Stimulated activated CD8-positive, alpha-beta memory T cell treated with anti-CD3 and anti-CD28 coated beads, Interleukin-4, amount 100 ng/mL, for 24 hours (primary cell): ENCODE data around the gene CACNA1A.
"Not testable (repeated sequence)": the region's sequence is repeated elsewhere in the genome, so short reads cannot be mapped to it uniquely, and the experiment has no call there.

ENCODE experiments used
- DNase-seq: peaks from one replicate; pipeline ENCODE4 v3.0.0-alpha.2; 2020; ENCODE audit warnings: low read depth

The CACNA1A gene

DNA sequence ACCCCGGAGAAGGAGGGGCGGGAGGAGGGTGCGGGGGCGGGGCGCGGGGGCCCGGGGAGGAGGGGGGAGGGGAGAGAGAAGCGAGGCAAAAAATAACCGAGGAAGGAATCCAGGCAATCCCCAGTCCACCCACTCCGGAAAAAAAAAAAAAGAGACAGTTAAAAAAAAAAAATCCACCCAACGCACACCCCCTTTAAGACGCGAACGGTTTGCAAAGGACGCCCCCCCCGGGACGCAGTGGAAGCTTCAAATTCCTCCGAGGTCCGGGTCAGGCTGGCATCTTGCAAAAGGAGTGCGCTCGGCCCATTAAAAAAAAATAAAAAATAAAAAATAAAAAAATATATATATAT, at the start of gene CACNA1A:
Gene CACNA1A, minus strand, starts transcription at position 9 of the 350 bp plus-strand sequence. CDS start 255 bp downstream, outside the sequence.
- no peak for DNase-seq

DNA sequence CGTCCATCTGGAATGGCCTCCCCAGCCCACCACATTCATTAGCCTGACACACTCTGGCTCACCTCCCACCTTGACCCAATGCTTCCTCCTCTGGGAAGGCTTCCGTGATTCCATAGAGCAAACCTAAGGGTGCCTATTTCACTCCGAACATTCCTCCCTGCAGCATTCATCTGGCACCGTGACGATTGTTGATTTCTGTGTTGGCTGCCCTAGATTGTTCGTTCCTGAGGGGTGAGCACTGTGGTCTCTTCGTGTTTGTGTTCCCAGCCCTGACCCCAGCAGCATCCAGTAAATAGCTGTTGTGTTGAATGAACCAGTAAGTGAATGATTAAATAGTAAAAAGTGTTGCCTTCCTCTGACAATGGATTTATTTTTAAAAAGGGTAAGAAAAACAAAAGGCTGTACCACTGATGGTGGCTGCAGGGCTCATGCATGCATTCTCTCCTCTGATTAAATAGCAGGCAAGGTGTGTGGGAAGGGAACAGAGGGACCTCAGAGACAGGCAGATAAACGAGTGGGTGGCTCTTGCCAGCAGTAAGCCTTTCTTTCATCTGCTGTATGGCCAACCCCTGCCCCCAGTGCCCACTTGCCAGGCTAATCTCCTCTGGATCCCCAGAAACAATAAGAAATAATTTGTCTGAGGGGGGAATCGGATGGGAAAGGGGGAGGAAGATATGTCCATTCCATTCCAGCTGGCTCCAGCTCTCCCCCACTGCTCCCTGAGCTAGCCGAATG, 48.4 kb upstream of the CACNA1A start:
- no peak for DNase-seq

DNA sequence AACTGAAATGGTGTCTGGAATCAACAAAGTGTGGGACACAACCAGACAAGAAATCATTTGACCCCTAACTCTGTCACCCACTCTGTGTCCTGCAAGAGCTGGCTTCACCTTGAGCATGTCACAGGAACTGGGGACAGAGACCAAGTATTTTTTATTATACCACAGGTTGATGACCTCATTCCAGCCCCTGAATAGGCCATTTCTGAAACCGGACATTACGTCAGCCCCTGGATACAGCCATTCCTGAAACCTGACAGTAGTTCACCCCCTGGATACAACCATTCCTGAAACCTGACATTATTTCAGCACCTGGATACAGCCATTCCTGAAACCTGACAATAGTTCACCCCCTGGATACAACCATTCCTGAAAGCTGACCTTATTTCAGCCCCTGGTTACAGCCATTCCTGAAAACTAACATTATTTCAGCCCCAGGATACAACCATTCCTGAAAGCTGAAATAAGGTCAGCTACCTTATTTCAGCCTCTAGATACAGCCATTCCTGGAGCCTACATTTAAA, 47.7 kb upstream of the CACNA1A start:
- no peak for DNase-seq

DNA sequence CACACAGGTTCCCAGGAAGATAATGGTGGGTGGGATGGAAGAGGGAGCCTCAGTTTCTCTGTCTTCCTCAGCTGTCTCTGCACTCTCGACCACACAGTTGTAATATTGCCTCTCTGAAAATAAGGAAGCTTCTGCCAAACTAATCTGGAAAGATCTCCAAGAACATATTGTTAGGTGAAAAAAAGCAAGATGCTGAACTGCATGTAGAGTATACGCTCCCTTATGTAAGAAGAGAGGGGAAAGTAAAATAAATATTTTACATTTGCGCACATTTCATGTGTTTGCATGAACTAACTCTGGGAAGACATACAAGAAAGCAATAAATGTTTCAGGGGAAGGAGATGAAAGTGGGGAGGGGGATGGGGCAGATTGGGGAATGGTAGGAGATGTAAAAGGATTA, 41.9 kb upstream of the CACNA1A start:
- DNase-seq: no peak

DNA sequence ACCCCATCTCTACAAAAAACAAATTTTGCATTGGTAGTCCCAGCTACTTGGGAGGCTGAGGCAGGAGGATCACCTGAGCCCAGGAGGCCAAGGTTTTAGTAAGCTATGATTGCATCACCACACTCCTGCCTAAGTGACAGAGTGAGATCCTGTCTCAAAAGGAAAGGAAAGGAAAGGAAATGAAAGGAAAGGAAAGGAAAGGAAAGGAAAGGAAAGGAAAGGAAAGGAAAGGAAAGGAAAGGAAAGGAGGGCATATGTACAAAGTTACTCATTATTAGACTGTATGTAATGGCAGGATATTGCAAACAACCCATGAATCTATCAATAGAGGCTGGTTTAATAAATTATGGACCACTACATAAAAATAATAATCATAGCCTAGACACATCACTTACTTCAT, 40.8 kb upstream of the CACNA1A start:
- no peak for DNase-seq

DNA sequence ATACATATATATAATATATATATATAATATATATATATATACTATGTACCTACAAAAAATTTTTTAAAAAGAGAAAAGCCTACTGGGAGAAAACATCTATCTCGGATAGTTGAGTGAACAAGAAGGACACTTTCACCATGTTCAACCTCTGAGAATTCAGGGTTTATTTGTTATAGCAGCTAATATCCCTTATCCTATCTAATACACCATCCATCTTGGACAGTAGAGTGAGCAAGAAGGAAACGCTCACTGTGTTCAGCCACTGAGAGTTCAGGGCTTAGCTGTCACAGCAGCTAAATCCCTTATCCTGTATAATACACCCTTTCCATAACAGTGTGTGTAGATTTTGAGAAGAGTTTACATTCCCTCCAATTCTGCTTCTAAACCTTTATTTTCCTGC, 38.1 kb upstream of the CACNA1A start:
- DNase-seq: no peak

DNA sequence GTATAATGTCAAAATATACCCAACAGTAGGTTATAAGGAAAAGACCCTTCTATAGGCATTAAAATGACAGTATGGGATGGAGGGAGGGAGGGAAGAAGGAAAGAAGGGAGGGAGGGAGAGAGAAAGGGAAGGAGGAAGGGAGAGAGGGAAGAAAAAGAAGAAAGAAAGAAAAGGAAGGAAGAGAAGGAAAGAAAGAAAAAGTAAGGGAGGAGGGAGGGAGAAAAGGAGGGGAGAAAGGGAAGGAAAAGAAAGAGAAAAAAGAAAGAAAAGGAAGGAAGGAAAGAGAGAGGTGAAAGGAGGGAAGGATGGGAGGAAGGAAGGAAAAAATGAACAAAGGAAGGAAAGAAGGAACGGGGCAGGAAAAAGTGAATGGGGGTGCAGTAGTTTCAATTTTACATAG, 35.3 kb upstream of the CACNA1A start:
- DNase-seq: no peak

DNA sequence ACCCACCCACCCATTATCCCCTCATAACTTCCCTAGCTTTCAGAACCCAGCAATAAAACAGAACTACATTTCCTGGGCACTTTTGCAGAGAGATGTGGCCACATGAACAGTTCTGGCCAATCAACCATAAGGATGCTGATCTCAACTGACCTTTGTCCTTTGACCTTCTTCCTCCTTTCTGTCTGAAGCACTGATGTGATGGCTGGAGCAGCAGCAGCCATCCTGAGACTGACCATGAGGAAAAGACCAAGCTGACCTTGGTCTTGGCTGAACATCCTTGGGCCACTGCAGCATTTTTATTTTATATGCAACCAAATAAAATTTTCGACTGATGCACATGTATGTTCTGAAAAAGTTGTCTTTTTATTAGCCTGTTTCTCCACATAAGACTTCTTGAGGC, 33.1 kb upstream of the CACNA1A start:
- no peak for DNase-seq

DNA sequence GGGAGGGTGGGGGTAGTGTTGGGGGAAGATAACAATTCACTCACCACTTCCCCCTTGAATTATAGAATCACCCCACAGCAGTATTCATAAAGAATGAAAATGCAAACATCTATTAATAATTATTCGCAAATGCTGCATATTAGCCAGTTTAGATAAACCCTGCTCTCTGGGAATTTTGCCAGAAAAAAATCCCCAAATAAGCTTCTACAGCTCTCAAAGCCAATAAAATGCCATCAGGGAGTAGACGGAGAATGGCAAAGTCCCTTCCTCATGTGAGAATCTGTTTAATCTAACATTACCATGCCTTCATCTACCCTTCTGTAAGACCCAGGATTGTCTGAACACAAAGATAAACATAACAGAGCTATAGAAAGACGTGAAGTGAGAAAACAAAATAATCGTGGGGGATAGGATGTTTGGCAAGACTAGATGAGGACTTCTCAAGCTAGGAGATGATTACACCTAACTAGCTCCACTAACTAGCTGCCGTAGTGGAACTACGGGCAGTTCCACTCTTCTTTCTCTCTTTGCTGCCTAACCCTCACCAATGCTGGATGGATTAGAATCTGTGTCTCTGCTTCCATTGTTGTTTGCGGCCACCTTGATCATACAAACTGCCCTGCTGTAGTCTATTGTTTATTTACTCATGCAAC, 32.4 kb upstream of the CACNA1A start:
- DNase-seq: no peak

DNA sequence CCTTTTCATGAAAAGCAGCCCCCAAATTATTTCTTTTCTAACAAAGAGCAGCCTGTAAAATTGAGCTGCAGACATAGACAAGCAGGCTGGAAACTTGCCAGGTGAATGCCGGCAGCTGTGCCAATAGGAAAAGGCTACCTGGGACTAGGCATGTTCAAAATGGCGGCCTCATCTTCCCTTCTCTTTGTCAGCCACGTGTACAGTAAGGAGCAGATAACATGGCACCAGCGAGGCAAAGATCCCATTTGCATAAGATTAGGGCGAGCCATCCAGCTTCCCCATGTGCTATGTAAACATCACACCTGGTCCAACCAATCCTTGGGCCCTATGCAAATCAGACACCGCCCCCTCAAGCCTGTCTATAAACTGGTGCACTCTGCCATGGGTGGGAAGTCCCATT, 31.2 kb upstream of the CACNA1A start:
- no peak for DNase-seq

DNA sequence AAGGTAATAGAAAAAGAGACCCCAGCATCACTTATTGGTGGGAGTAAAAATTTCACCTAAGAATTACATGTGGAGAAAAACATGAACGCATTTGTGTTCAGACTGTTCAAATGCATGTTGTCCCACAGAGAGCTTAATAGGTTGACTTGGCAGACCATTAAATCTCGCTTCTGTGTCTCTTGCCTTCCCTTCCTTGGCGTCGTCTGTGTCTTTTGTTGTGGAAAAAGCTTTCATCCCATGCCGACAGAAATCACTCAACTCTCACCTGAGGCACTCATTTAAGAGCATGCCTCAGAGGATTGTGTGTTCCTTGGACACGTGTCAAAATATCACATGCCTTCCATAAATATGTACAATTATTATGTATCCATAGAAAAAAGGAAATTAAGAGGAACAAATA, 24.4 kb upstream of the CACNA1A start:
- no peak for DNase-seq

DNA sequence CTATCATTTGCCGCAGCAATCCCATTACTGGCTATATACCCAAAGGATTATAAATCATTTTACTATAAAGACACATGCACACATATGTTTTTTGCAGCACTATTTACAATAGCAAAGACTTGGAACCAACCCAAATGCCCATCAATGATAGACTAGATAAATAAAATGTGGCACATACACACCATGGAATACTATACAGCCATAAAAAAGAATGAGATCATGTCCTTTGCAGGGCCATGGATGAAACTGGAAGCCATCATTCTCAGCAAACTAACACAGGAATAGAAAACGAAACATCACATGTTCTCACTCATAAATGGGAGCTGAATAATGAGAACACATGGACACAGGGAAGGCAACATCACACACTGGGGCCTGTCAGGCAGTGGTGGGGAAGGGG, 23.4 kb upstream of the CACNA1A start:
- not testable (repeated sequence) for DNase-seq

DNA sequence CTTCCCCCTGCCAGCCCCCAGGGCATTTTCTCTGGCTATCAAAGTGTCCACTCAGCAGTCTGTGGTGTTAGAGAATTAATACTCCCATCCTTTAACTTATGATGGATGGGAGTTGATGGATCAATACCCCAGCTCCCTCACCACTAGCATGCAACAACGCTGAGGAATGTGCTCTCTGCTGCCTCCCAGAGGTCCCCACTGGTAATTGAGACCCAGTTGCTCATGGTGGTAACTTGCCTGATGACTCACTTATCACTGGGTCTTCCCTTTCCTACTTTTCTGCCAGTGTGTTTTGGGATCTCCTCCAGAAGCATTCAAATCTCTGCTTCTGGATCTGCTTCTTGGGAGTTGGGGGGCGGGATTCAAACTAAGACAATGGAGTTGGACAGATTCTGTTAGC, 20.3 kb upstream of the CACNA1A start:
- no peak for DNase-seq

DNA sequence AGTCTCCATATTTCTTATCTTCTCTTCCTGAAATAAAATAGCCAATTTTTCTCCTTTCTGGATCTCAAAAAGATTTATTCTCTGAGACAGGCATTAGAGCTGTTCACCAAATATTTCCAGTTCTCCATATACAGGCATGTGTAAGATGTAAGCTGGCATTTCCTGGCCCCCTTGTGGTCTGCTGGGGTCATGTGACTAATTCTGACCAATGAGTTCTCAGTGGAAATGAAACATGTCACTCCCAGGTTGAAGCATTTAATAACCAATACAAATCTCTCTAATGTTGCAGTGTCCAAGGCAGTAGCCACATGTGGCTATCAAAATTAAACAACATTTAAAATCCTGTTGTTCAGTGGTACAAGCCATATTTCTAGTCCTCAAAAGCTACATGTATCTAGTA, 14.8 kb upstream of the CACNA1A start:
- DNase-seq: no peak

DNA sequence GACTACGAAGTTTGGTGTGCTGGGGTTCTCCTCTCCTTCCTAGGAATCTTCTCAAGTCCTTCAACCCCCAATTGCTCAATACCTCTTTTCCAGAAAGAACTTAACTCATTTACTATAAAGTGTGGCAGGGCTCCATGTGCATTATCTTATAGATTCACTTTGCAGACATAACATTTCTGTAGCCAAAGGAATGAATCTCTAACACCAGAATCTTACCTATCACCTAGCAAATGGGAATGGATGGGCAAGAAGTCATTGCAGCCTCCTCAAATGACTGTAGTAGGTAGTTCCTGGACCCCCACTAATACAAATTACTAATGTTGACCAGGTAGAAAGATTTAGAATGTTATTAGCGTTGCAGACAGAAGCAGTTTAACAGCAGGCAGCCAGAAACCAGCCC, 5.7 kb upstream of the CACNA1A start:
- no peak for DNase-seq

DNA sequence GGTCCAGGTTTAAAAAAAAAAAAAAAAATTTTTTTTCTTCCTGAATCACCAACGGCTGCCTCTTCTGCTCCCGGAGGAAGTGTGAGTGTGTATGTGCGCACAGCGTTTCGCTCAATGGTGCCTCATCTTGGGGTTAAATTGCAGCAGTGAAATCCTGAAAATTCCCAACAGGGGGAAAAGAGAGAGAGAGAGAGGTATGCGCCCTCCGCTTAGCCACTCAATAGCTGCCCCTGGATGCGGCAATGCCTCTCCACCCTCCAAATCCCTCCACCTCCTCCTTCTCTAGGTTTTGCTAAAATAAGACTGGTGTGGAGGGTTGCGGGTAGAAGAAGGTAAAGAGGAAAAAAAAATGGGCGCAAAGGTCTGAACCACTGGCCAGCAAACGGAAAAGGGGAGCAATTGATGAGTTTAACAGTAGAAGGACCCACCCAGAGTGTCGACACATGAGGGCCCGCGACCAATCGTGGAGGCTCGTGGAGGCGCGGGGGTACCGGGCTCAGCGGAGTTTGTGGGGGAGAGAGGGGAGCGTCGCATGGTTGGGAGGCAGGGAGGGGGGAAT, 853 bp upstream of the CACNA1A start:
- no peak for DNase-seq

DNA sequence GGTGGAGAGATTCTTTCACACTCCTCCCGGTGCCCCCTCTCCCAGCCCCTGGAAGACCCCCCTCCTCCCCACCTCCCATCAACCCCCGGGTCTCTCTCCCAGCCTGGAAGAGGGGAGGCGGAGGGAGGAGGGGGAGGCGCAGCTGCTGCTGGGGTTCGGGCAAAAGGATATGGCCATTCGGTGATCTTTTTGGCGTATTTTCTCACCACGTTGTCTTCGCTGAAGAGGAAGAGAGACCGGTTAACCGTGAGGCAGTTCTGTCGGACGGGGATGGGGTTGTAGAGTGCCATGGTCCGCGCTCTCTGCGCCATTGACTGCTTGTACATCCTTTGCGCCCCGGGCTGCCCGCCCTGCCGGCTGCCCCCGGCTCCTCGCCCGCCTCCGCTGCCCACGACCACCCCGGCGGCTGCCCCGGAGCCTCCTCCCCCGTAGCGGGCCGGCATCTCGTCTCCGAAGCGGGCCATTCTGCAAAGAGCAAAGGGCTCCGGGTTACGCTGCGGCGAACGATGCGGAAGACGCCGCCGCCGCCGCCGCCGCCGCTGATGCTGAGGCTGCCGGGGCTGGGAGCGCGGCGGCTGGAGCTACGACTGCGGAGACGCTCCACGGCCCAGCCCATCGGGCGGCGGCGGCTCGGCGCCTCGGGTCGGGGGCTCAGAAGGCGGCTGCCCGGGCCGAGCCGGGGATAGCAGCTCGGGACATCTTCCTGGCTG, 363 bp downstream of the CACNA1A start:
- no peak for DNase-seq

DNA sequence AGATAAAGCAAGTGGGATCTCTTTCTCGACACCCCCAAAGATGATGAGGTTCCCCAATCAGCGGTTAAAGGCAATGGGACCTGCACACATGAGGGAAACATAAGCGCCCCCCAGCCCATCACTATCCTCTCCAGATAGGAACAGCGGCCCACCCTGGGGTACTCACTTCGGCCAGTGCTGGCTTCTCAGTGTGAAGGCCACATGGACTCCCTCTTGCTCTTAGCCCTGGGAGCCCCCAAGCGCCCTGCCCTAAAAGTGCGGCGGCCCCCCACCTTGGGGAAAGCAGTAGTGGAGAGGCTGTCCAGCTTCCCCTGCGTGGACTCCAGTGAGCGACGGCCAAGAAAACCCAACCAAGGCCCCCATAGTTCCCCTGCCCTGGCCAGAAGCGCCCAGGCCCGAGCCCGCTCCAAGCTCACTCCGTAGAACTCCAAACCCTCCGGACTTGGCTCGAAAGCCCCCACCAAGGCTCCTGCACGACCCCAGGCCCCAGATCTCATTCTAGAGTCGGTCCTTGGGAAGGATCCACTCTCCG, 1.0 kb downstream of the CACNA1A start:
- no peak for DNase-seq

DNA sequence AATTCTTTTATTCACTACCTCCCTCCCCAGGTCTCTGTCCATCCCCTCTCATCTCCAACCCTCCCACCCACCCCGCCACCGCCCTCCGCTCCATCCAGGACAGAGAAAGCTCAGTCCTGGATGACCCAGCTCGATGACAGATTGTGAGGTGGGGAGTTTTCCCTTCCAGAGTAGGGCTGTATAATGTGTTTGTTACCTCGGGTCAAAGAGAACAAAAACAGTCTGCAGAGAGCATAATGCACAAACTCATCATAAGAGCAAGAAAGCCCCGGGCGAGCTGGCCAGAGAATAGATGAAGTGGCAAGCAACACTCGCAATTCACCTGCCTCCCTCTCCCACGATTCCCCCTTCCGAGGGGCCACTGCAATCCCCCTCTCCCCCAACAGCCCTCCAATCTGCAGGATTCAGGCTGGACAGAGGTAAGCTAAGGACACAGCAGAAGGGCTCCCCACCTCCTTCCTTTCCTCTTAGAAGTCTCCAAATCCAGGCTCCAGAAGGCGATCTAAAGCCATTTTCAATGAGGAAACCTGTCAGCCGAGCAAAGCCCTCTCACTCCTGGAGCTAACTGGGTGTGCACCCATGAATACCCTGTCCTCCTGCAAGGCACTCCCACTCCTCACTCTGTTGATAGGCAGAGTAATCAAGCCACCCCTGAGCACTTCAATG, 2.6 kb downstream of the CACNA1A start:
- DNase-seq: no peak

DNA sequence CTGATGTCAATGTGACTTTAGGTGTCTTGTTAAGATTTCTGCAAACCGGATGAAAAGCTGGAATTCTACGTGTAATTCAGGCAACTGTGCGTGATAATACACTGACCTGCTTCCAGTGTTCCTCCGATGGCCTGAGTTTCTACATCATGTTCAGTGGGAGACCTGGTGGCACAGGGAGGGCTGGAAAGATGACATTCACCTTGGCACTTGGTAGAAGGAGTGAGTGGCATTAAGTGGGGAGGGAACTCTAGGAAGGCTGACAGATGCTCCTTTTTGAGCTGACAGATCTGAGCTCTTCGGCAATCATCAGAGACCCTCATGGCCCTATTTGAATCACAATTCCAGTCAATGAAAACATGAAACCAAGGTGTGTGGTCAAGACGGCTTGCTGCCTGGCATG, 4.0 kb downstream of the CACNA1A start:
- no peak for DNase-seq

DNA sequence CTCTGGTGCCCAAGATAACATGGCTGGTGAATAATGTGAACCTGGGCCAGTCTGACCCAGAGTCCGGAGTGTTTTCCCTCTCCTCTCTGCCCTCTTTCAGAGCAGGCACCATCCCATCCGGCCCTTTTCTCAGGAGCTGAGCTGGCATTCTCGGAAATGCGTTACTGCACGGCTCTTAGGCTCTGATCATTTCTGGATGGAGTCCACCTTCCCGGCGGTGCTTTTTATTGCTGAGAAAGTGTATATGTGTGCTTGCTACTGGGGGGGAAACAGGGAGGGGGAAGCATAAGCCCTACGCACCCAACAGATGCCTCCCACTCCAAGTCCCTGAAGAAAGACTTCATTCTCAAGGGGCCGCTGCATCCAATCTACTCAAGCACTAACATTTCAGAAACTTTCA, 6.6 kb downstream of the CACNA1A start:
- DNase-seq: no peak
